Globus pallidus (tissue), 1 donor: ENCODE measurements around the gene CELF1.
"Not testable (repeated sequence)": the region's sequence is repeated elsewhere in the genome, so short reads cannot be mapped to it uniquely, and the experiment has no call there.

Experiments used
- DNase-seq: peaks from one replicate; pipeline ENCODE4 v3.0.0-alpha.2; 2015; ENCODE audit warnings: low spot score

The CELF1 gene

DNA sequence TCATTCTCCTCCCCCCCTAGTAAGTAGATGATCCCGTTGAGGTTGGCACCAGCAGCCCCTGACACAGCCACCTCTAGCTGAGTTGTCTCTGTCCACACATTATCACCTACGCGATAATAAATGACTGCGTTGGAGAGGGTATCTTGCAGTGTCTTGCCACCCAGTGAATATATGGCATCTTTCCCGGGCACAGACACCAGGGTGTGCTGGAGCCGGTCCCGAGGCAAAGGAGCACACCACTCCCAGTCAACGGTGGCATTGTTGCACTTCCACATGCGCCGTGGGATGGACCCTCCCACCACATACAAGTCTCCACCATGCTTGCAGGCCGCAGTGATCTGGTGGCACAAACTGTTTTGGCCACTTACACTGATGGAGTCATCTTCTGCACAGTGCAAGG is 20.4 kb upstream of the CELF1 start:
- peak; percentile 55 for DNase-seq

DNA sequence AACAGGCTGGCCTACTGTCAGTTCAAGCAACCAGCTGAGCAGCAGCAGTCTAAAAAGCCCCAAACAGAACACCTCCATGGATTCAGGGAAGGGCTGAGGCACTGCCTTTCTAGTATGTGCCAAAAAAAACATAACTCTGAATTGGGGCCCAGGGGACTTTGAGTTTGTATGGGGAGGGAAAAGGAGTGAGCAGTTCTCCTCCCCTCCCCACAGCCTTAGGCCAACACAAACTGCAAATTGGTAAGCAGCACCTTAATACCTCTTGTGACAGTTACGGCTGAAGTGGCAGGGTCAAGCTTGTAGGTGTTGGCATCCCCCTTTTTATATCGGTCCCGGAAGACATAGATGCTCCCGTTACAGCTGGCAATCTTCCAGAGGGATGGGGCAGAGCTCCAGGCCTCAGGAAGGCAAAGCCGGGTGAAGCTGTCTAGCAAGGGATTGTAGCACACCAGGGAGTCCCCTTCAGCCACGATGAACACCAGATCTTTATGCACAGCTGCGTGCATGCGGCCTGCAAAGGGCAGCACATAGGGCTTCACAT is 19.9 kb upstream of the CELF1 start:
- no peak for DNase-seq

DNA sequence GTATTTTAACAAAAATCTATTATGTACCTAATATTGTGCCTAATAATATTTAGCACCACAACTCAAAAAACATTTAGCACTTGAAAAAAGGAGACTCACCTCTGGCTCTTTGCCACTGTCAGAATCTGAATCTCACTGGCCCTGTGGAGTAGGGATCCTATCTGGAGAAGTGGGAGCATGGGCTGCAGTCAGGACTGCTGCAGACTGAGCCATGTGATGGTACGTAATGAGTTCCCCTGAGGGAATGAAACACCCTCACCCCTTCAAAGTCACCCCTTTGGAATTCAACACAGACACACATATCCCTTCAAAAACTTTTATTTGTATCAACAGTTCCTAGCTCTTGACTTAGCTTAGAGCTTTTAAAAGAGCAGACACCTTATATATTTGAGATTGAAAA is 19.0 kb upstream of the CELF1 start:
- no peak for DNase-seq

- no peak for DNase-seq
Observed at GRCh38 chr11:47571357-47571729, 18.4 kb upstream of the CELF1 start.

DNA sequence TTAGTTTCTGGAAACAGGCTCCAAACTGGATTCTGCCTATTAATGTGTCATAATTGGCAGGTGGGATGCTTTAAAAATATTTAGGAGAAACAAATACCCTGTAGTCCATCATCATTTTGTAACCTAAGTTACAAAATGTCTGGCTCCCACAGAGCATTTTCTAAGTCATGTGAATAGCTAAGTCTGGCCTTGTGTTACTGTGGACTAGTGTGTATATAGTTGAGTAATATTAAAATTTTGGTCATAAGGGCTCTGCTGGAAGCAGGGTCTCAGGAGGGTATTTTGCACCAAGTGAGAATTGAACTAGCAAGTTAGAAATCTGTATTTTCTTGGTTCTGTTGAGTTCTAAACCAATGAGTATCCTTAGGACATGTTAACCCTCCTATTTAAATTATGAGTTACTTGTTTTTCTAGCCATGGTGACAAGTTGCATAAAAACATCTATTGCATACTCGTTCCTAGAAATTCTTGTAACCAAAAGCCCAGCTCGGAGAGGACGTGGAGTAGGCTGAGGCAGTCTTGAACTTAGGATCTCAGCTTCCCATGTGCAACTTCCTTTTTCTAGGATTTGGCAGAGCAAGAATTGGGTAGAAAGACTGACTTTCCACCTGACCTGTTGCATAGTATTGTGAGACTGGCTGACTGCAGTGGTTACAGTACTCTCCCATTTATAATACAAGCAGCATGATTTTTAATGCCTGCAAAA is 17.9 kb upstream of the CELF1 start:
- DNase-seq = no peak

DNA sequence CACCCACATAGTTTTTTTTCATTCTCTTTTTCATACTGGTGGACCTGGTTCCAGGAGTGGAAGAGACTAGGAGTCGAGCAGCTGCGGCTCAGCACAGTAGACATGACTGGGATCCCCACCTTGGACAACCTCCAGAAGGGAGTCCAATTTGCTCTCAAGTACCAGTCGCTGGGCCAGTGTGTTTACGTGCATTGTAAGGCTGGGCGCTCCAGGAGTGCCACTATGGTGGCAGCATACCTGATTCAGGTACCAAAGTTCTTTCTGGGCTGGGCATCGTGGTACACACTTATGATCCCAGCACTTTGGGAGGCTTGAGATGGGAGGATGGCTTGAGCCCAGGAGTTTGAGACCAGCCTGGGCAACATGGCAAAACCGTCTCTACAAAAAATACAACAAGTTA is 16.7 kb upstream of the CELF1 start:
- no peak for DNase-seq

DNA sequence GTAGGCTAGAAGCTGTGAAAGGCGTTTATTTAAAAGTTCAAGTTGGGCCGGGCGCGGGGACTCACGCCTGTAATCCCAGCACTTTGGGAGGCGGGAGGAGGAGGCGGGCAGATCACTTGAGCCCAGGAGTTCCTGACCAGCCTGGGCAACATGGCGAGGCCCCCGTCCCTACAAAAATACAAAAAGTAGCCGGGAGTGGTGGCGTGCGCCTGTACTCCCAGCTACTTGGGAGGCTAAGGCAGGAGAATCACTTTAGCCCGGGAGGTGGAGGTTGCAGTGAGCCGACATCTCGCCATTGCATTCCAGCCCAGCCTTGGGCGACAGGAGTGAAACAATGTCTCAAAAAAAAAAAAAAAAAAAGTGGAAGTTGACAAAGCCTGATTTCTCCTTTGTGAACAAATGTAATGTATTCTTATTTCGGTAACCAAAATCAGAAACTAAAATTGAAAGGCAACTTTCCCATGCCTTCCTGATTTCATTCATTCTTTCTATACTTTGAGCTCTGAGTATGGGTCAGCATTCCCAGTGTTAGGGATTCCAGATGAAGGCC is 13.3 kb upstream of the CELF1 start:
- DNase-seq = no peak

- no peak for DNase-seq
Observed at GRCh38 chr11:47565340-47566148, 12.6 kb upstream of the CELF1 start, which contains the start of gene PTPMT1. PTPMT1 (plus strand) TSS chr11:47565599; CDS start chr11:47565623, 24 bp downstream.

- DNase-seq = no peak
Observed at GRCh38 chr11:47564933-47565339, 12.0 kb upstream of the CELF1 start.

DNA sequence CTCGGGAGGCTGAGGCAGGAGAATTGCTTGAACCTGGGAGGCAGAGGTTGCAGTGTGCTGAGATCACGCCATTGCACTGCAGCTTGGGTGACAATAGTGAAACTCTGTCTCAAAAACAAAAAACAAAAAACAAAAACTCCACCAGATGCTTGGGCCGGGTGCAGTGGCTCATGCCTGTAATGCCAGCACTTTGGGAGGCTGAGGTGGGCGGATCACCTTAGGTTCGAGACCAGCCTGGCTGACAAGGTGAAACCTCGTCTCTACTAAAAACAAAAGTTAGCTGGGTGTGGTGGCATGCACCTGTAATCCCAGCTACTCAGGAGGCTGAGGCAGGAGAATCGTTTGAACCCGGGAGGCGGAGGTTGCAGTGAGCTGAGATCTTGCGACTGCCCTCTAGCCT is 11.4 kb upstream of the CELF1 start:
- DNase-seq = not testable (repeated sequence)

GRCh38 chr11:47562393-47562792 is 9.5 kb upstream of the CELF1 start:
- DNase-seq = not testable (repeated sequence)

- no peak for DNase-seq
Observed at GRCh38 chr11:47560426-47560825, 7.5 kb upstream of the CELF1 start.

GRCh38 chr11:47558695-47559094 is 5.8 kb upstream of the CELF1 start:
- no peak for DNase-seq

DNA sequence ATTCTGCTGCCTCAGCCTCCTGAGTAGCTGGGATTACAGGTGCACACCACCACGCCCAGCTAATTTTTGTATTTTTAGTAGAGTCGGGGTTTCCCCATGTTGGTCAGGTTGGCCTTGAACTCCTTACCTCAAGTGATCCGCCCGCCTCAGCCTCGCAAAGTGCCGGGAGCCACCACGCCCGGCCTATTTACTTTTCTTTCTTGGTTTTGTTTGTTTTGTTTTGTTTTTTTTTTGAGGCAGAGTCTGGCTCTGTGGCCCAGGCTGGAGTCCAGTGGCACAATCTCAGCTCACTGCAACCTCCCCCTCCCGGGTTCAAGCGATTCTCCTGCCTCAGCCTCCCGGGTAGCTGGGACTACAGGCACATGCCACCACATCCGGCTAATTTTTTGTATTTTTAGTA is 4.1 kb upstream of the CELF1 start:
- DNase-seq = not testable (repeated sequence)

DNA sequence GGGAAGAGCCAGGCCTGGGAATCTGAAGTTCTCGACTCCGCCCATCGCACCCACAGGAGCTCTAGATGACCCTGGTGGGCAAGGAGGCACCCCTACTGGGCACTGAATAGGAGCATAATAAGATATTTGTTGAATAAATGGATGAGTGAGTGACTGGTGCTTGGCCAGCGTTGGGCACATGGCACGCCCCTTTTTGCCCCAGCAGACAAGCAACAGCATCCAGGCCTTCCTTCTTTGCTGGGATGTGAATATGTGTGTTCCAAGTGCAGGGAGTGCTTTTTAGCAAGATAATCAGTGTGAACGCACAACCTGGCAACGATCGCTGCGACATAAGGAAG is 443 bp upstream of the CELF1 start:
- DNase-seq = no peak

- DNase-seq = no peak
Observed at GRCh38 chr11:47552056-47552565, 821 bp downstream of the CELF1 start.

DNA sequence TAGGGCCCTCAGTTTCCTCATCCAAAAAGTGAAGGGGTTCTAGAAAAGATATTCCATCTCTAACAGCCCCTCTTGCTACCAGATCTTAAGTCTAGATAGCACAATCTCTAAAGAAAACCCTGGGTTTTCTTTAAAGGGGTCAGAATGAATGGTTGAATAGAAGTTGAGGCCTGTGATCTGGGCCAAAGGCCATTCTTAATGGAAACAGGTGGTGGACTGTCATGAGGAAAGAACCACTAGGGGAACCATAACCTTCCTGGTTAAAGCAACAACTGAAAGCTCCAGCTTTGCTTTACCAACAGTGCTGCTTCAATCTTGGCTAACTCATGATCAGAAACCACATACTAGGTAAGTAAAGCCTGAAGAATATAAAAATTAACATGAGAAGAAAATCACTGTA is 1.8 kb downstream of the CELF1 start:
- no peak for DNase-seq

DNA sequence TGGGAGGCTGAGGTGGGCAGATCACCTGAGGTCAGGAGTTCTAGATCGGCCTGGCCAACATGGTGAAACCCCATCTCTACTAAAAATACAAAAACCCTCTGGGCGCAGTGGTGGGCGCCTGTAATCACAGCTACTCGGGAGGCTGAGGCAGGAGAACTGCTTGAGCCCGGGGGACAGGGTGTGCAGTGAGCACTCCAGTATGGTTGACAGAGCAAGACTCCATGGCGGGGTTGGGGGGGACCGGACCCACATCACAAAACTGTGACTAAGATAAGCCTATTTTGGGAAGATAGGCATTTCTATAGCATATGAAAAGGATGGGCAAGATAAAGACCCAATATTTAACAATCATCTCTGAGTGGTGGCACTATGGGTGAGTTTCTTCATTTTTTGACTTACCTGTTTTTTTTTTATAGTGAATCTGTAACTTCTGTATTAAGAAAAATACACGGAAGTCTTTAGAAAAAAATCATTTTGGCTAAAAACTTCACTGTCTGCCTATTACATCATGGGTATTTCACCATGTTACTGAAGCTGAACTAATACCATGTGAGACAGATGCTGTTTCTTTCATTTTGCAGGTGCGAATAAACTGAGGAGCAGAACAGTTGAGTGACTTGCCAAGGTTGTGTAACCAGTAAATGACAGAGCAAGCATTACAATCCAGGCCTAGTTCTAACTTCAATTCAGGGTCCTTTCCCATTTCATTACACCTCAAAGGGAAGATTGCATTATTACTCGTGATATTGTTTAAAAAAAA is 2.5 kb downstream of the CELF1 start:
- no peak for DNase-seq

DNA sequence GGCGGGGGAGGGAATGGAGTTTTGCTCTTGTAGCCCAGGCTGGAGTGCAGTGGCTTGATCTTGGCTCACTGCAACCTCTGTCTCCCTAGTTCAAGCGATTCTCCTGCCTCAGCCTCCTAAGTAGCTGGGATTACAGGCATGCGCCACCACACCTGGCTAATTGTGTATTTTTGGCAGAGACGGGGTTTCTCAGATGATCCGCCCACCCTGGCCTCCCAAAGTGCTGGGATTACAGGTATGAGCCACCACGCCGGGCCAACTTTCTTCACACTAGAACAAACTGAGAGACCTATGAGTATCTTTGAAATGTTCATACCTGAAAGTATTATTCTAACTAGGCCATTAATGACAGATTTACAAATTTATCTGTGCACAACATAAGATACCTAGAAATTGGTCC is 6.7 kb downstream of the CELF1 start:
- DNase-seq = not testable (repeated sequence)

DNA sequence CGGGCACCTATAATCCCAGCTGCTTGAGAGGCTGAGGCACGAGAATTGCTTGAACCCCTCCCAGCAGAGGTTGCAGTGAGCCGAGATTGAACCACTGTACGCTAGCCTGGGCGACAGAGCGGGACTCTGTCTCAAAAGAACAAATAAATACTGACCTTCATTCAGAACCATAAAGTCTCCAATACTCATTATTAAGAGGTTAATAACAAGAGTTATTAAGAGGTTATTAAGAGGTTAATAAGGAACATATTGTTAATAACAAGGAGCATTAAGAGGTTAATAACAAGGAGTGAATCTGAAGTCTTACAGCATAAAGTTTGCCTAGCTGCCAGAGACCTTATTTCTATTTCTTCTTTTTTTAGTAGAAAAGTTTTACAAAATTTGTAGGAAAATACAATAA is 7.6 kb downstream of the CELF1 start:
- DNase-seq = no peak

DNA sequence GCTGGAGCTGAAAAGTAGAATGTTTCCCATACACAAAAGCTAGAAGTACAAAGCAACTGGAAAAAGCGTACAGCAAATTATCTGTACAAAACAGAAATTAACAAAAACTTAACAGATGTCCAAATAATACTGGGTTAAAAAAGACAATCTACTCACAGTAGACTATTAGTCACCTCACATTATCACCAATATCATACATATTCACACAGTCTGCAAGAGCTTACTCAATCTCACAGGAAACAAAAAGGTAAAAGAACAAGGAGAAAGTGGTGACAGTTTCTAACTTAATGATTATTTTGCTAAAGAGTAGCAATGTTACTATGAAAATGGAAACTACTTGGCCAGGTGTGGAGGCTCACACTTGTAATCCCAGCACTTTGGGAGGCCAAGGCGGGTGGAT is 11.9 kb downstream of the CELF1 start:
- no peak for DNase-seq

DNA sequence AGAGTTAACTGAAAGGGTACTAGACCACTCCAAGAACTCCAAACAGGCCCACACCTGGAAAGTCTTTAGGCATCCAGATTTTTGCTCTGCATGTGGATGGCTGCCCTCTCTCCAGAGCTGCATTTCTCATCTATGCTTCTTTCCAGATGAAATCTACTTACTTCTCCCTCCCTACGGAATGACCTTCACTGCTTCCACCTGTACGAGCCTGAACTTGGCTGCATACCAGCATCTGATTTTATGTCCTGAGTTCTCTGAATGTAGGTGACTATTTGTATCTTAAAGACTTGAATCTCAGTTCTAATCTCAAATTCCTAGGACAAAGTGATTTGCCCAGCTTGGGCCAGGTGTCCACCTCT is 13.3 kb downstream of the CELF1 start:
- no peak for DNase-seq
